HL-60 (cell line): ENCODE data around the gene C11orf54.

Experiments
- DNase-seq, 2 experiments: peaks; one replicate each; pipeline ENCODE4 v3.0.0-alpha.2; 2010 to 2020; ENCODE audit warnings: low read depth in 1 of 2, low spot score in 1 of 2
- H3K27ac ChIP-seq: fragments of 250-450 bp; sonication (Bioruptor Pico); replicated peaks from 2 replicates; pipeline ENCODE4 v1.5.1; 2020; ENCODE audit warnings: mild to moderate bottlenecking, moderate library complexity
- H3K27me3 ChIP-seq: fragments of 250-450 bp; sonication (Bioruptor Pico); 2 replicates; pipeline ENCODE4 v1.5.1; 2021; ENCODE audit warnings: mild to moderate bottlenecking, moderate library complexity; ENCODE audit not compliant: insufficient read depth, poor library complexity, severe bottlenecking
- H3K4me3 ChIP-seq: replicated peaks from 2 replicates; pipeline ENCODE4 v1.5.1; 2011; ENCODE audit warnings: mild to moderate bottlenecking, control low read depth, low read length; ENCODE audit not compliant: insufficient read depth
- CTCF ChIP-seq: IDR thresholded peaks from one replicate; pipeline ENCODE4 v1.5.1; 2011; ENCODE audit warnings: low read length, control low read depth, inconsistent platforms; ENCODE audit not compliant: insufficient read depth
- GABPA ChIP-seq: IDR thresholded peaks from 2 replicates; pipeline ENCODE4 v1.6.1; 2012; ENCODE audit warnings: low read depth
- POLR2AphosphoS5 ChIP-seq: IDR thresholded peaks from 2 replicates; pipeline ENCODE4 v1.6.1; 2012; ENCODE audit warnings: low read depth
- REST ChIP-seq: IDR thresholded peaks from 2 replicates; pipeline ENCODE4 v1.6.1; 2012; ENCODE audit warnings: low read depth; ENCODE audit not compliant: insufficient replicate concordance
- SPI1 ChIP-seq: IDR thresholded peaks from 2 replicates; pipeline ENCODE4 v1.6.1; 2012; ENCODE audit warnings: low read depth, mild to moderate bottlenecking, borderline replicate concordance

The C11orf54 gene

GRCh38 chr11:93766504-93766903 lies 25.0 kb downstream of the C11orf54 start:
- H3K27ac ChIP-seq, result no peak overlapping the region
- no peak for TF ChIP-seq CTCF
- no peak for TF ChIP-seq GABPA
- H3K4me3 ChIP-seq, result no peak overlapping the region
- H3K27me3 ChIP-seq, result no peaks in the 10 kb centered on the region
- DNase-seq, result no peak

- Histone ChIP-seq H3K4me3 (no peak overlapping the region), H3K27me3 (no peaks in the 10 kb centered on the region), H3K27ac (no peak overlapping the region)
- DNase-seq, result no peak
- TF ChIP-seq SPI1, result no peak
- TF ChIP-seq REST, result no peak
- no peak for TF ChIP-seq CTCF
- no peak for TF ChIP-seq GABPA
- no peak for TF ChIP-seq POLR2AphosphoS5
Measured at GRCh38 chr11:93767018-93767417, 25.5 kb downstream of the C11orf54 start.

- no peak for DNase-seq
- Histone ChIP-seq H3K4me3 (no peak overlapping the region), H3K27ac (no peak overlapping the region), H3K27me3 (no peaks in the 10 kb centered on the region)
- TF ChIP-seq POLR2AphosphoS5 (no peak), SPI1 (no peak), GABPA (no peak), REST (no peak), CTCF (no peak)
Measured at GRCh38 chr11:93770160-93770559, 28.7 kb downstream of the C11orf54 start.

- TF ChIP-seq POLR2AphosphoS5 (no peak), CTCF (no peak), REST (no peak), GABPA (no peak), SPI1 (no peak)
- H3K4me3 ChIP-seq, result no peak overlapping the region
- H3K27me3 ChIP-seq, result no peaks in the 10 kb centered on the region
- no peak overlapping the region for H3K27ac ChIP-seq
- no peak for DNase-seq
Measured at GRCh38 chr11:93772123-93772522, 30.7 kb downstream of the C11orf54 start.
